Activated T-helper 17 cell treated with anti-CD3 and anti-CD28 coated beads, Interleukin-2, amount 50 U/mL, for 72 hours (primary cell): ENCODE data around the gene NSG2. TPM values are rescaled to one million over a fixed set of nuclear protein-coding genes. Genes with fewer than 3 reads are reported as not detected.

Experiments
- ATAC-seq: fragments of 150-1000 bp; cut with Tn5 transposase; replicated peaks from 2 replicates; pipeline ENCODE4 v1.10.0; 2021; ENCODE audit warnings: mild to moderate bottlenecking, moderate library complexity
- H3K27ac Mint-ChIP-seq: one replicate; pipeline ENCODE4 v1.8.0; 2022; ENCODE audit warnings: mixed read lengths
- H3K27me3 Mint-ChIP-seq: one replicate; pipeline ENCODE4 v1.8.0; 2022; ENCODE audit warnings: mixed read lengths
- H3K36me3 Mint-ChIP-seq: one replicate; pipeline ENCODE4 v1.8.0; 2022; ENCODE audit warnings: low read depth, mild to moderate bottlenecking, mixed read lengths
- H3K4me1 Mint-ChIP-seq: one replicate; pipeline ENCODE4 v1.8.0; 2022; ENCODE audit warnings: mixed read lengths
- H3K4me3 Mint-ChIP-seq: one replicate; pipeline ENCODE4 v1.8.0; 2022; ENCODE audit warnings: mild to moderate bottlenecking, mixed read lengths
- H3K9me3 Mint-ChIP-seq: one replicate; pipeline ENCODE4 v1.8.0; 2022; ENCODE audit warnings: mixed read lengths
- total RNA-seq, 2 donors: library from RNA; stranded (reverse); gene quantifications; one replicate each; pipeline ENCODE4 v1.2.3, GENCODE V29; 2022

NSG2 gene
- total RNA-seq, 2 donors from 2014 or later, result not detected

- no peaks in the 10 kb centered on the region for H3K4me1 Mint-ChIP-seq
- no peaks in the 10 kb centered on the region for H3K9me3 Mint-ChIP-seq
- no peaks in the 10 kb centered on the region for H3K36me3 Mint-ChIP-seq
- H3K4me3 Mint-ChIP-seq, result no peak overlapping the region
- ATAC-seq, result no peak
- H3K27me3 Mint-ChIP-seq, result peaks cover 10% of the 10 kb centered on the region
- H3K27ac Mint-ChIP-seq, result no peak overlapping the region
Observed at GRCh38 chr5:174078416-174078815, 32.9 kb downstream of the NSG2 start.

GRCh38 chr5:174082286-174082685 lies 36.8 kb downstream of the NSG2 start:
- H3K9me3 Mint-ChIP-seq, result no peaks in the 10 kb centered on the region
- ATAC-seq, result no peak
- no peak overlapping the region for H3K4me3 Mint-ChIP-seq
- H3K27ac Mint-ChIP-seq, result no peak overlapping the region
- no peaks in the 10 kb centered on the region for H3K4me1 Mint-ChIP-seq
- H3K27me3 Mint-ChIP-seq, result peaks cover 10% of the 10 kb centered on the region
- H3K36me3 Mint-ChIP-seq, result no peaks in the 10 kb centered on the region

- Mint-ChIP-seq H3K27ac (no peak overlapping the region), H3K4me1 (no peaks in the 10 kb centered on the region), H3K36me3 (no peaks in the 10 kb centered on the region), H3K27me3 (peaks cover 10% of the 10 kb centered on the region), H3K4me3 (no peak overlapping the region), H3K9me3 (no peaks in the 10 kb centered on the region)
- ATAC-seq, result no peak
Observed at GRCh38 chr5:174083056-174083827, 37.7 kb downstream of the NSG2 start.

- H3K27me3 Mint-ChIP-seq, result peaks cover 13% of the 10 kb centered on the region
Observed at GRCh38 chr5:174084691-174085154, 39.2 kb downstream of the NSG2 start.

GRCh38 chr5:174086751-174087150 lies 41.2 kb downstream of the NSG2 start:
- no peak for ATAC-seq
- H3K4me1 Mint-ChIP-seq, result no peaks in the 10 kb centered on the region
- H3K27me3 Mint-ChIP-seq, result peaks cover 22% of the 10 kb centered on the region
- H3K27ac Mint-ChIP-seq, result no peak overlapping the region
- no peak overlapping the region for H3K4me3 Mint-ChIP-seq
- H3K36me3 Mint-ChIP-seq, result no peaks in the 10 kb centered on the region
- no peaks in the 10 kb centered on the region for H3K9me3 Mint-ChIP-seq

More at GRCh38 chr5:174084691-174085154, 39.2 kb downstream of the NSG2 start:
- no peak for ATAC-seq
- no peak overlapping the region for H3K27ac Mint-ChIP-seq
- no peaks in the 10 kb centered on the region for H3K36me3 Mint-ChIP-seq
- H3K4me3 Mint-ChIP-seq, result no peak overlapping the region
- H3K4me1 Mint-ChIP-seq, result no peaks in the 10 kb centered on the region
- H3K9me3 Mint-ChIP-seq, result no peaks in the 10 kb centered on the region

- no peaks in the 10 kb centered on the region for H3K9me3 Mint-ChIP-seq
- H3K27me3 Mint-ChIP-seq, result peaks cover 18% of the 10 kb centered on the region
- no peak overlapping the region for H3K27ac Mint-ChIP-seq
- no peaks in the 10 kb centered on the region for H3K36me3 Mint-ChIP-seq
- no peak for ATAC-seq
- no peak overlapping the region for H3K4me3 Mint-ChIP-seq
- no peaks in the 10 kb centered on the region for H3K4me1 Mint-ChIP-seq
Observed at GRCh38 chr5:174087783-174088182, 42.3 kb downstream of the NSG2 start.

GRCh38 chr5:174090129-174090528 lies 44.6 kb downstream of the NSG2 start:
- H3K36me3 Mint-ChIP-seq, result no peaks in the 10 kb centered on the region
- H3K4me3 Mint-ChIP-seq, result no peak overlapping the region
- no peak for ATAC-seq
- peaks cover 12% of the 10 kb centered on the region for H3K27me3 Mint-ChIP-seq
- H3K9me3 Mint-ChIP-seq, result no peaks in the 10 kb centered on the region
- H3K27ac Mint-ChIP-seq, result no peak overlapping the region
- no peaks in the 10 kb centered on the region for H3K4me1 Mint-ChIP-seq

GRCh38 chr5:174093123-174093522 lies 47.6 kb downstream of the NSG2 start:
- no peaks in the 10 kb centered on the region for H3K36me3 Mint-ChIP-seq
- no peak for ATAC-seq
- peaks cover 12% of the 10 kb centered on the region for H3K27me3 Mint-ChIP-seq
- H3K9me3 Mint-ChIP-seq, result no peaks in the 10 kb centered on the region
- no peak overlapping the region for H3K27ac Mint-ChIP-seq
- H3K4me1 Mint-ChIP-seq, result no peaks in the 10 kb centered on the region
- H3K4me3 Mint-ChIP-seq, result no peak overlapping the region

- ATAC-seq, result no peak
- Mint-ChIP-seq H3K4me3 (no peak overlapping the region), H3K36me3 (no peaks in the 10 kb centered on the region)
Observed at GRCh38 chr5:174094857-174095606, 49.5 kb downstream of the NSG2 start.

GRCh38 chr5:174096619-174097018 lies 51.1 kb downstream of the NSG2 start:
- no peak overlapping the region for H3K4me3 Mint-ChIP-seq
- H3K27me3 Mint-ChIP-seq, result no peaks in the 10 kb centered on the region
- no peak overlapping the region for H3K27ac Mint-ChIP-seq
- no peak for ATAC-seq
- no peaks in the 10 kb centered on the region for H3K4me1 Mint-ChIP-seq
- no peaks in the 10 kb centered on the region for H3K9me3 Mint-ChIP-seq
- H3K36me3 Mint-ChIP-seq, result no peaks in the 10 kb centered on the region

More at GRCh38 chr5:174094857-174095606, 49.5 kb downstream of the NSG2 start:
- Mint-ChIP-seq H3K4me1 (no peaks in the 10 kb centered on the region), H3K27me3 (peaks cover 6% of the 10 kb centered on the region), H3K27ac (no peak overlapping the region), H3K9me3 (no peaks in the 10 kb centered on the region)

- no peaks in the 10 kb centered on the region for H3K36me3 Mint-ChIP-seq
- H3K4me3 Mint-ChIP-seq, result no peak overlapping the region
- no peaks in the 10 kb centered on the region for H3K27me3 Mint-ChIP-seq
- H3K9me3 Mint-ChIP-seq, result no peaks in the 10 kb centered on the region
- no peaks in the 10 kb centered on the region for H3K4me1 Mint-ChIP-seq
- no peak for ATAC-seq
- no peak overlapping the region for H3K27ac Mint-ChIP-seq
Observed at GRCh38 chr5:174097486-174098185, 52.1 kb downstream of the NSG2 start.

GRCh38 chr5:174098694-174099093 lies 53.2 kb downstream of the NSG2 start:
- H3K27me3 Mint-ChIP-seq, result no peaks in the 10 kb centered on the region
- H3K4me3 Mint-ChIP-seq, result no peak overlapping the region
- H3K9me3 Mint-ChIP-seq, result no peaks in the 10 kb centered on the region

GRCh38 chr5:174100490-174100889 lies 55.0 kb downstream of the NSG2 start:
- H3K36me3 Mint-ChIP-seq, result no peaks in the 10 kb centered on the region
- H3K27me3 Mint-ChIP-seq, result peaks cover 3% of the 10 kb centered on the region
- no peak overlapping the region for H3K27ac Mint-ChIP-seq
- H3K4me3 Mint-ChIP-seq, result no peak overlapping the region
- no peaks in the 10 kb centered on the region for H3K4me1 Mint-ChIP-seq
- ATAC-seq, result no peak
- H3K9me3 Mint-ChIP-seq, result no peaks in the 10 kb centered on the region

More at GRCh38 chr5:174098694-174099093, 53.2 kb downstream of the NSG2 start:
- Mint-ChIP-seq H3K4me1 (no peaks in the 10 kb centered on the region), H3K27ac (no peak overlapping the region), H3K36me3 (no peaks in the 10 kb centered on the region)
- no peak for ATAC-seq

- no peaks in the 10 kb centered on the region for H3K9me3 Mint-ChIP-seq
- peaks cover 5% of the 10 kb centered on the region for H3K27me3 Mint-ChIP-seq
- no peak overlapping the region for H3K4me3 Mint-ChIP-seq
- no peak overlapping the region for H3K27ac Mint-ChIP-seq
- no peaks in the 10 kb centered on the region for H3K4me1 Mint-ChIP-seq
- no peak for ATAC-seq
- no peaks in the 10 kb centered on the region for H3K36me3 Mint-ChIP-seq
Observed at GRCh38 chr5:174101195-174101730, 55.8 kb downstream of the NSG2 start.
